Measurements from ENCODE around the gene DAB2IP.

The DAB2IP gene

GRCh38 chr9:121667890-121668289, 16.5 kb downstream of the DAB2IP start (continued):
- TF ChIP-seq GLIS1 (tag by site-specific recombination; IDR thresholded peaks at IDR 0.05) (no peak), ZNF658 (tag by site-specific recombination; IDR thresholded peaks at IDR 0.05) (no peak), ZNF23 (tag by site-specific recombination; IDR thresholded peaks at IDR 0.05; ENCODE audit: borderline replicate concordance) (no peak)

GRCh38 chr9:121670431-121670830, 19.0 kb downstream of the DAB2IP start:
- POLR2A ChIA-PET = no interaction called here

DNA sequence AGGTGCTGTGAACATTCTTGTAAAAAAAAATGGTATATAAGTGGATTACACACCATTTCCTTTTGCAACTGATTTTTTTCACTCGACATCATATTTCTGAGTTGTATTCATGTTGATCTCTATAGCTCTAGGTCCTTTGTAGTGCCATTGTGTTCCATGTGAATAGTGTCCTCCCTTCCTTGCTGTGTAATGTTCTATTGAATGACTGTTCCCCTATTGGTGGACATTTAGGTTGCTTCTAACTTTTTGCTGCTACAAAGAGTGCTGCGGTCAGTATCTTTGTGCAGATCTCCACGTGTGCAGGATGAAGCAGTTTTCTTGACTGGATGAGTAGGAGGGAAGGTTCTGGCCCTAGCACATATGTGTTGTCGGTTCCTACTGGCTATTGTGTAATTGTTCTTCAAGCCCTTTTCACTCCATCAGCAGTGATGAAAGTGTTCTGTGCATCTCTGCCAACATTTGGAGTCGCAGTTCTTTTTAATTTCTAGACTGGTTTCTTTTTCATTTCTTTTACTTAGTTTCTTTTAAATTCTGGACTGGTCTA, 20.2 kb downstream of the DAB2IP start:
- H3K4me1 ChIP-seq (ENCODE audit: control insufficient read depth, insufficient read depth, low read length) = no peaks in the 10 kb centered on the region
- peak; percentile 91 for TF ChIP-seq MZF1 (tag by site-specific recombination; IDR thresholded peaks at IDR 0.05; ENCODE audit: borderline replicate concordance)
- no peak for TF ChIP-seq ZNF433 (tag by site-specific recombination; IDR thresholded peaks at IDR 0.05; ENCODE audit: low read depth)
- TF ChIP-seq ZNF114 (tag by site-specific recombination; IDR thresholded peaks at IDR 0.05) = no peak
- no peaks in the 10 kb centered on the region; a peak in 1 of 3 replicates for H3K36me3 ChIP-seq (ENCODE audit: control insufficient read depth in 2 of 2, insufficient read depth in 1 of 2, low read length in 2 of 2)
- no peaks in the 10 kb centered on the region for H3K9me3 ChIP-seq (ENCODE audit: control insufficient read depth, insufficient read depth, low read depth, low read length)
- H3K4me3 ChIP-seq (ENCODE audit: low read depth, low read length) = no peak overlapping the region
- POLR2A ChIA-PET = no interaction called here
- CTCF ChIA-PET = interaction anchor here (0.7 to 1.8 kb wide), 2 partner anchors 12 to 259 kb away, joined by 3 to 7 read pairs; no protein-coding TSS in a partner anchor
- no peak overlapping the region for H3K27ac ChIP-seq (ENCODE audit: extremely low read depth, low read depth, low read length)

More at GRCh38 chr9:121670431-121670830, 19.0 kb downstream of the DAB2IP start:
- no peaks in the 10 kb centered on the region for H3K4me1 ChIP-seq (ENCODE audit: control insufficient read depth, insufficient read depth, low read length)
- H3K36me3 ChIP-seq (ENCODE audit: control insufficient read depth in 2 of 2, insufficient read depth in 1 of 2, low read length in 2 of 2) = no peaks in the 10 kb centered on the region; a peak in 1 of 3 replicates
- CTCF ChIA-PET = interaction anchor here (0.6 to 1.8 kb wide), 2 partner anchors 13 to 14 kb away, joined by 3 to 7 read pairs; no protein-coding TSS in a partner anchor
- no peaks in the 10 kb centered on the region for H3K9me3 ChIP-seq (ENCODE audit: control insufficient read depth, insufficient read depth, low read depth, low read length)
- H3K4me3 ChIP-seq (ENCODE audit: low read depth, low read length) = no peak overlapping the region
- no peak for TF ChIP-seq ZSCAN16 (tag by site-specific recombination; IDR thresholded peaks at IDR 0.05)
- TF ChIP-seq ZNF677 (tag by site-specific recombination; IDR thresholded peaks at IDR 0.05) = no peak
- TF ChIP-seq KLF16 (tag by site-specific recombination; IDR thresholded peaks at IDR 0.05) = no peak
- no peak for TF ChIP-seq ZFP41 (tag by site-specific recombination; IDR thresholded peaks at IDR 0.05; ENCODE audit: borderline replicate concordance)
- TF ChIP-seq ZNF214 (tag by site-specific recombination; IDR thresholded peaks at IDR 0.05; ENCODE audit: borderline replicate concordance) = no peak
- no peak for TF ChIP-seq GLI2 (tag by site-specific recombination; IDR thresholded peaks at IDR 0.05; ENCODE audit: borderline replicate concordance, low read depth)
- no peak overlapping the region for H3K27ac ChIP-seq (ENCODE audit: extremely low read depth, low read depth, low read length)

GRCh38 chr9:121672213-121672612, 20.8 kb downstream of the DAB2IP start:
- Histone ChIP-seq H3K4me1 (ENCODE audit: control insufficient read depth, insufficient read depth, low read length) (no peaks in the 10 kb centered on the region), H3K9me3 (ENCODE audit: control insufficient read depth, insufficient read depth, low read depth, low read length) (no peaks in the 10 kb centered on the region), H3K36me3 (ENCODE audit: control insufficient read depth in 2 of 2, insufficient read depth in 1 of 2, low read length in 2 of 2) (no peaks in the 10 kb centered on the region; a peak in 1 of 3 replicates), H3K27ac (ENCODE audit: extremely low read depth, low read depth, low read length) (no peak overlapping the region), H3K4me3 (ENCODE audit: low read depth, low read length) (no peak overlapping the region)
- CTCF ChIA-PET = interaction anchor here (0.7 kb wide), 1 partner anchor 258 kb away, joined by 3 read pairs; no protein-coding TSS in a partner anchor
- POLR2A ChIA-PET = no interaction called here
- TF ChIP-seq ZNF114 (tag by site-specific recombination; IDR thresholded peaks at IDR 0.05) (no peak), KLF9 (tag by site-specific recombination; IDR thresholded peaks at IDR 0.05; ENCODE audit: low read depth) (no peak)

DNA sequence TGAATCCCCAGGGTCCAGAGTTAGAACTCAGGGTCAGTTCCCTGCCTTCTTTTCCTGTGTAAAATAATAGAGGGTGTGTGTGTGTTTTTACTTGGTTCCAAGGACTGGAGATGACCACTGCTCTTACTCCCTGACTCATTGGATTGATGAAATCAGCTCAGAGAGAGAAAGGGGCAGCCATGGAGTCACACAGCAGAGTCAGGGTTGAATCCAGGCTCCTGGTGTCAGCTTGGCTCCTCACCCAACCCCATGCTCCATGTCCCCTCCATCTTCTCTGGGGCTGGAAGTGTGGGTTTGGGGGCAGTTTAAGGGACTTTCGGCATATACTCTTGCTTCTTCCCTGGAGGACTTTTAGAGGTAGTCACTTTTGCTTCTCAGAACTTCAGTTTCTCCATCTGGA, 21.6 kb downstream of the DAB2IP start:
- TF ChIP-seq ZBTB17 (tag by site-specific recombination; IDR thresholded peaks at IDR 0.05) = no peak
- POLR2A ChIA-PET = no interaction called here
- Histone ChIP-seq H3K36me3 (ENCODE audit: control insufficient read depth in 2 of 2, insufficient read depth in 1 of 2, low read length in 2 of 2) (no peaks in the 10 kb centered on the region; a peak in 1 of 3 replicates), H3K9me3 (ENCODE audit: control insufficient read depth, insufficient read depth, low read depth, low read length) (no peaks in the 10 kb centered on the region), H3K27ac (ENCODE audit: extremely low read depth, low read depth, low read length) (no peak overlapping the region), H3K4me1 (ENCODE audit: control insufficient read depth, insufficient read depth, low read length) (no peaks in the 10 kb centered on the region), H3K4me3 (ENCODE audit: low read depth, low read length) (no peak overlapping the region)
- CTCF ChIA-PET = interaction anchor here (1.3 to 1.5 kb wide), 2 partner anchors 123 to 127 kb away, joined by 4 read pairs; no protein-coding TSS in a partner anchor
